OCI-LY1 (cell line): ENCODE results near the gene AUP1.

Experiments used
- EZH2 ChIP-seq: fragments of 200-600 bp; sonication (generic), shearing (Covaris generic); IDR thresholded peaks from 2 replicates; pipeline ENCODE4 v1.8.0; 2017; ENCODE audit warnings: borderline replicate concordance, mixed run types, mild to moderate bottlenecking, antibody characterized with exemption, low read length, moderate library complexity, mixed read lengths
- TF ChIP-seq, protein P1 (sequence below): fragments of 200-600 bp; sonication (generic), shearing (Covaris generic); IDR thresholded peaks from 2 replicates; pipeline ENCODE4 v1.5.1; 2017; ENCODE audit warnings: mild to moderate bottlenecking, antibody characterized with exemption, low read length, moderate library complexity, mixed read lengths

- TF ChIP-seq, protein P1, sequence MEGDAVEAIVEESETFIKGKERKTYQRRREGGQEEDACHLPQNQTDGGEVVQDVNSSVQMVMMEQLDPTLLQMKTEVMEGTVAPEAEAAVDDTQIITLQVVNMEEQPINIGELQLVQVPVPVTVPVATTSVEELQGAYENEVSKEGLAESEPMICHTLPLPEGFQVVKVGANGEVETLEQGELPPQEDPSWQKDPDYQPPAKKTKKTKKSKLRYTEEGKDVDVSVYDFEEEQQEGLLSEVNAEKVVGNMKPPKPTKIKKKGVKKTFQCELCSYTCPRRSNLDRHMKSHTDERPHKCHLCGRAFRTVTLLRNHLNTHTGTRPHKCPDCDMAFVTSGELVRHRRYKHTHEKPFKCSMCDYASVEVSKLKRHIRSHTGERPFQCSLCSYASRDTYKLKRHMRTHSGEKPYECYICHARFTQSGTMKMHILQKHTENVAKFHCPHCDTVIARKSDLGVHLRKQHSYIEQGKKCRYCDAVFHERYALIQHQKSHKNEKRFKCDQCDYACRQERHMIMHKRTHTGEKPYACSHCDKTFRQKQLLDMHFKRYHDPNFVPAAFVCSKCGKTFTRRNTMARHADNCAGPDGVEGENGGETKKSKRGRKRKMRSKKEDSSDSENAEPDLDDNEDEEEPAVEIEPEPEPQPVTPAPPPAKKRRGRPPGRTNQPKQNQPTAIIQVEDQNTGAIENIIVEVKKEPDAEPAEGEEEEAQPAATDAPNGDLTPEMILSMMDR, result no peak
- TF ChIP-seq EZH2, result no peak
Observed at GRCh38 chr2:74498500-74499266, 30.8 kb downstream of the AUP1 start.
